ENCODE measurements around the gene NDUFC2. TPM values are rescaled to one million over a fixed set of nuclear protein-coding genes. Genes with fewer than 3 reads are reported as not detected.
A peak's percentile ranks its signal among the peaks of the same experiment; 100 is the strongest.
"Not testable (repeated sequence)": the region's sequence is repeated elsewhere in the genome, so short reads cannot be mapped to it uniquely, and the experiment has no call there.

NDUFC2 gene
- total RNA-seq, 1 donor from 2014 or later: 233 TPM

DNA sequence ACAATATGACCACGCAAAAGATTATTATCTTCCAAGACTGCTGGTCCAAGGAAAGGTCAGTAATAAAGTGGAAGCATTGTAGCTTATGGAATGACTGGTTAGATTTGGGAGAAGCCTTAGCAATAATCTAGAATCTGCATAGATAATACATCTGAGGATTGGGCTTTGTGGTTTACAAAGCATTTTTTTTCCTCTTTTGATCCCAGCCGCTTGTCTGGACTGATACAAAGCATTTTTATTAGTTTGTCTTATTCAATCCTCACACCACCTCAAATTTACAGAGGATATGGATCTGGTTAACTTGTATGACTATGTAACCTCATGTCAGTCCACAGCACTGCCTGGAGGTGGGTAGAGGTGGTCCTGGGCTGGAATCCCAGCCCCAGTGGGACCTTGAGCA is 17.0 kb downstream of the NDUFC2 start:
- TF ChIP-seq, protein P1, sequence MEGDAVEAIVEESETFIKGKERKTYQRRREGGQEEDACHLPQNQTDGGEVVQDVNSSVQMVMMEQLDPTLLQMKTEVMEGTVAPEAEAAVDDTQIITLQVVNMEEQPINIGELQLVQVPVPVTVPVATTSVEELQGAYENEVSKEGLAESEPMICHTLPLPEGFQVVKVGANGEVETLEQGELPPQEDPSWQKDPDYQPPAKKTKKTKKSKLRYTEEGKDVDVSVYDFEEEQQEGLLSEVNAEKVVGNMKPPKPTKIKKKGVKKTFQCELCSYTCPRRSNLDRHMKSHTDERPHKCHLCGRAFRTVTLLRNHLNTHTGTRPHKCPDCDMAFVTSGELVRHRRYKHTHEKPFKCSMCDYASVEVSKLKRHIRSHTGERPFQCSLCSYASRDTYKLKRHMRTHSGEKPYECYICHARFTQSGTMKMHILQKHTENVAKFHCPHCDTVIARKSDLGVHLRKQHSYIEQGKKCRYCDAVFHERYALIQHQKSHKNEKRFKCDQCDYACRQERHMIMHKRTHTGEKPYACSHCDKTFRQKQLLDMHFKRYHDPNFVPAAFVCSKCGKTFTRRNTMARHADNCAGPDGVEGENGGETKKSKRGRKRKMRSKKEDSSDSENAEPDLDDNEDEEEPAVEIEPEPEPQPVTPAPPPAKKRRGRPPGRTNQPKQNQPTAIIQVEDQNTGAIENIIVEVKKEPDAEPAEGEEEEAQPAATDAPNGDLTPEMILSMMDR (conservative IDR thresholded peaks at IDR 0.05): no peak
- Mint-ChIP-seq H3K36me3 (peaks cover 5% of the 10 kb centered on the region), H3K4me1 (ENCODE audit: unreplicated experiment) (no peaks in the 10 kb centered on the region), H3K27ac (no peak overlapping the region), H3K27me3 (no peaks in the 10 kb centered on the region), H3K4me3 (no peak overlapping the region), H3K9me3 (no peaks in the 10 kb centered on the region)
- DNase-seq (ENCODE audit: extremely low spot score, unreplicated experiment): no peak

DNA sequence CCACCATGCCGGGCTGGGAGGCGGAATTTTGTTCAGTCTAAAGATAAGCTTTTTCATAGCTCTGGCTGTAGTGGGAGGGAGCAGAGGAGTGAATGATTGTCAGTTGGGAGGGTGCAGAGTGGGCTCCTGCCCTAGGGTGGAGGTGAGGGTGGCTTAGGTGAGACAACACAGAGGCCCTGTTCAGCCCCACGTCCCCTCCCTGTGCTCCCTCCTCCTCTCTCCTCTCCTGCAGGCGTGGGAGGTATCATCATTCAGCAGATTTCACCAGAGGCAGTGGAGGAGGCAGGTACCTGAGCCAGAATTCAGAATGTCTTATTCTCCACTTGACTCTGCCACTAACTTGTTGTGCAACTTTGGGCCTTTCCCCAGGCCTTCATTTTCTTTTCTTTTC is 17.7 kb downstream of the NDUFC2 start:
- H3K4me1 Mint-ChIP-seq (ENCODE audit: unreplicated experiment): no peaks in the 10 kb centered on the region
- H3K27ac Mint-ChIP-seq: peak overlapping the region; percentile 13
- no peaks in the 10 kb centered on the region for H3K27me3 Mint-ChIP-seq
- no peak overlapping the region for H3K4me3 Mint-ChIP-seq
- DNase-seq (ENCODE audit: extremely low spot score, unreplicated experiment): no peak
- H3K9me3 Mint-ChIP-seq: no peaks in the 10 kb centered on the region
- no peaks in the 10 kb centered on the region for H3K36me3 Mint-ChIP-seq
- TF ChIP-seq, protein P1 (conservative IDR thresholded peaks at IDR 0.05): no peak

DNA sequence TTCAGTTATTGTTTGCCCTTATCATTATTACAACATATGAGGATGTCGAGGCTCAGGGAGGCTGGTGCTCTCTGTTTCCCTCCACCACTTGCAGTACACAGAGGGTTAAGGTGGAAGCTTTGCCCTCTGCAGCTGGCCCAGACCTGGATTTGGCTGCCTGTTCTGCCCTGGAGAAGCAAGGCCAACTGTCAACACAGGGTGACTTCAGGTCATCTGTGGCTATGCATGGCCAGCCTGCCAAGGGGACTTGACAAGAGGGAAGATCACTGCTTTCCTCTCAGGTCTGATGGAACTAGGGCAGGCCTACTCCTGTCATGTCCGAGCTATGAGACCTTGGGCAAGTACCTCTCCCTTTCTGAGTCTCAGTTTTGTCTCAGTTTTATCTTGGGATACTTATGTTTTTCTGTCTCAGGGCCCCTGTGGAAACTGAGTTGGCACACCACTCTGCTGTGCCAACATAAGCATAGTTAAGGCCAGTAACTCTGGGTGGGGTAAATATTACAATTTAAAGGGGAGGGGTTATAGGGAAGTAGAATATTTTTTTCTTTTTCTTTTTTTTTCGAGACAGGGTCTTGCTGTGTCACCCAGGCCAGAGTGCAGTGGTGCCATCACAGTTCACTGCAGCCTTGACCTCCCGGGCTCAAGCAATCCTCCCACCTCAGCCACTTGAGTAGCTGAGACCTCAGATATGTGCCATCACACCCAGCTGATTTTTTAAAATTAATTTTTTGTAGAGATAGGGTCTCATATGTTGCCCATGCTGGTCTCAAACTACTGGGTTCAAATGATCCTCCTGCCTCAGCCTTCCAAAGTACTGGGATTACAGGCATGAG is 18.4 kb downstream of the NDUFC2 start:
- H3K27ac Mint-ChIP-seq: peak overlapping the region; percentile 13
- H3K4me1 Mint-ChIP-seq (ENCODE audit: unreplicated experiment): no peaks in the 10 kb centered on the region
- TF ChIP-seq, protein P1 (conservative IDR thresholded peaks at IDR 0.05): no peak
- H3K27me3 Mint-ChIP-seq: no peaks in the 10 kb centered on the region
- H3K9me3 Mint-ChIP-seq: no peaks in the 10 kb centered on the region
- DNase-seq (ENCODE audit: extremely low spot score, unreplicated experiment): no peak
- no peak overlapping the region for H3K4me3 Mint-ChIP-seq
- no peaks in the 10 kb centered on the region for H3K36me3 Mint-ChIP-seq

DNA sequence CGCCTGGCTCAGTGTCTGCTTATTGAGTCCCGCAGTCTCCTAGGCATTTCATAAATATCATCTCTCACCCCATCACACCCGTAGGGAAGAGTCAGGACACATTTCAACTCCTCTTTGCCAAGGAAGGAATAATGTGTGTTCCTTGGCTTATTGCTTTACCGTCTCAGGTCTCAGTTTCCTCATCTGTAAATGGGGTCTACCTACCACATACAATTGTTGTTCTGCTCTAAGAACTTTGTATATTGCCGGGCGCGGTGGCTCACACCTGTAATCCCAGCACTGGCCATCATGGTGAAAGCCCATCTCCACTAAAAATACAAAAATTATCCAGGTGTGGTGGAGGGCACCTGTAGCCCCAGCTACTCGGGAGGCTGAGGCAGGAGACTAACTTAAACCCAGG is 19.1 kb downstream of the NDUFC2 start:
- H3K9me3 Mint-ChIP-seq: no peaks in the 10 kb centered on the region
- TF ChIP-seq, protein P1 (conservative IDR thresholded peaks at IDR 0.05): no peak
- no peaks in the 10 kb centered on the region for H3K36me3 Mint-ChIP-seq
- no peaks in the 10 kb centered on the region for H3K27me3 Mint-ChIP-seq
- H3K4me3 Mint-ChIP-seq: no peak overlapping the region
- H3K4me1 Mint-ChIP-seq (ENCODE audit: unreplicated experiment): no peaks in the 10 kb centered on the region
- DNase-seq (ENCODE audit: extremely low spot score, unreplicated experiment): no peak
- no peak overlapping the region for H3K27ac Mint-ChIP-seq

DNA sequence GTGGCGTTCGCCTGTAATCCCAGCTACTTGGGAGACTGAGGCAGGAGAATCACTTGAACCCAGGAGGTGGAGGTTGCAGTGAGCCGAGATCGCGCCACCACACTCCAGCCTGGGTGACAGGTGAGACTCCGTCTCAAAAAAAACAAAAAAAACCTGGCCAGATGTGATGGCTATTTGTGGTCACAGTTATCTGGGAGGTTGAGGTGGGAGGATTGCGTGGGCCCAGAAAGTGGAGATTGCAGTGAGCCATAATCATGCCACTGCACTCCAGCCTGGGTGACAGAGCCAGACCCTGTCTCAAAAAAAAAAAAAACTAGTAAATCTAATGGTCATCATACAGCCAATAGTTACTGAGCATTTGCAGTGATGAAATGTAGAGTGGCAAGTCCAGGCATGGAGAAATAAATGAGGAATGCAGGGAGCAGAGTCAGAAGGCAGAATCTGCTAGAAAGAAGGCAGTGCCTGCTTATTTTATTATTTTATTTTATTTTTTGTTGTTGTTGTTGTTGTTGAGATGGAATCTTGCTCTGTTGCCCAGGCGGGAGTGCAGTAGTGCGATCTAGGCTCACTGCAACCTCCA is 19.8 kb downstream of the NDUFC2 start:
- not testable (repeated sequence) for H3K27me3 Mint-ChIP-seq; H3K9me3 Mint-ChIP-seq; DNase-seq (ENCODE audit: extremely low spot score, unreplicated experiment); H3K4me1 Mint-ChIP-seq (ENCODE audit: unreplicated experiment); H3K36me3 Mint-ChIP-seq; H3K27ac Mint-ChIP-seq; H3K4me3 Mint-ChIP-seq

DNA sequence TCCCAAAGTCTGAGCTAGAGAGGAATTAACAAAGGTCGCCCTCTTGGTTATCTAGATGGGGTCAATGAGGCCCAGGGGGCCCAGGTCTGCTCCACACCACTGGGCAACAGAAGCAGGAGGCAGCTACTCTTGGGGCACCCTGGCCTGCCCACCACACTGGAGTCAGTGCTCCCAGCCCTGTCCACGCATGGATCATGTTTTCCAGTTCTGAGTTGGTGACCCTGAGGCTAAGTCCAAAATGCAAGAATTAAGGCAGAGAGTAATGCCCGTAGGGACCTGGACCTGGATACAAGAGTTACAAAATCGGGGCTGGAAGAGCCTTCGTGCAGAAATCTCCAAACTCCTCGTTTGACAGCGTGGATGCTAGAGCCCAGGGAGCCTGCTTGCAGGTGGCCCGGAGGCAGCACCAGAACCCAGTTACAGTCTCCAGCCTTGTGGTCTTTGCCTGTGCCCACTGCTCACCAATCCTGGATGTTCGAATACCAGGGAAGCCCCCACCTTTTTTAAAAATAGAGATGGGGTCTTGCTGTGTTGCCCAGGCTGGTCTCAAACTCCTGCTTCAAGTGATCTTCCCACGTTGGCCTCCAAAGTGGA is 22.1 kb downstream of the NDUFC2 start:
- no peaks in the 10 kb centered on the region for H3K36me3 Mint-ChIP-seq
- TF ChIP-seq, protein P1 (conservative IDR thresholded peaks at IDR 0.05): no peak
- H3K27me3 Mint-ChIP-seq: no peaks in the 10 kb centered on the region
- H3K27ac Mint-ChIP-seq: no peak overlapping the region
- H3K4me3 Mint-ChIP-seq: no peak overlapping the region
- no peaks in the 10 kb centered on the region for H3K4me1 Mint-ChIP-seq (ENCODE audit: unreplicated experiment)
- no peak for DNase-seq (ENCODE audit: extremely low spot score, unreplicated experiment)
- H3K9me3 Mint-ChIP-seq: no peaks in the 10 kb centered on the region
